Caco-2 (cell line): ENCODE measurements around the gene HRNR. TPM values are rescaled to one million over a fixed set of nuclear protein-coding genes. Genes with fewer than 3 reads are reported as not detected.
"Not testable (repeated sequence)": the region's sequence is repeated elsewhere in the genome, so short reads cannot be mapped to it uniquely, and the experiment has no call there.

ENCODE experiments used
- BruUV-seq: library from RNA; stranded (reverse); fragments of 400-500 nt; replicated peaks from 2 replicates; lab custom pipeline; 2021; lab: Mats Ljungman, UMichigan
- CTCF ChIA-PET: fragments of 300-600 bp; sonication (Branson Sonifier 250); formaldehyde crosslinking; loops from one replicate; lab custom pipeline; 2022; ENCODE audit warnings: antibody characterized with exemption; lab: Charles Lee
- POLR2A ChIA-PET: fragments of 300-600 bp; sonication (Branson Sonifier 250); formaldehyde crosslinking; loops from one replicate; lab custom pipeline; 2022; ENCODE audit warnings: antibody characterized with exemption; lab: Charles Lee
- DNase-seq, 2 experiments: peaks; one replicate each; pipeline versions ENCODE4 v3.0.0 to v3.0.0-alpha.2; 2020 to 2022
- H3K27me3 ChIP-seq: replicated peaks from 2 replicates; pipeline ENCODE4 v1.6.0; 2011; ENCODE audit warnings: low read length; ENCODE audit not compliant: control insufficient read depth, insufficient read depth
- H3K36me3 ChIP-seq: 2 replicates; pipeline ENCODE4 v1.5.1; 2011; ENCODE audit warnings: low read length; ENCODE audit not compliant: control insufficient read depth, insufficient read depth
- H3K4me1 ChIP-seq: fragments of 250-450 bp; sonication (Bioruptor Pico); 2 replicates; pipeline ENCODE4 v1.5.1; 2020; ENCODE audit warnings: mild to moderate bottlenecking
- H3K4me3 ChIP-seq: 2 replicates; pipeline ENCODE4 v1.5.1; 2011; ENCODE audit warnings: low read depth, mild to moderate bottlenecking, control low read depth, low read length
- H3K9me3 ChIP-seq: fragments of 250-450 bp; sonication (Bioruptor Pico); 2 replicates; pipeline ENCODE4 v1.5.1; 2020; ENCODE audit warnings: mild to moderate bottlenecking, moderate library complexity
- H3K27ac Mint-ChIP-seq: one replicate; pipeline ENCODE4 v1.8.0; 2022; ENCODE audit warnings: mixed read lengths; ENCODE audit not compliant: unreplicated experiment
- H3K27me3 Mint-ChIP-seq: one replicate; pipeline ENCODE4 v1.8.0; 2022; ENCODE audit warnings: mixed read lengths; ENCODE audit not compliant: insufficient read depth, unreplicated experiment
- H3K36me3 Mint-ChIP-seq: one replicate; pipeline ENCODE4 v1.8.0; 2022; ENCODE audit warnings: mild to moderate bottlenecking, mixed read lengths; ENCODE audit not compliant: insufficient read depth, unreplicated experiment
- H3K4me1 Mint-ChIP-seq: one replicate; pipeline ENCODE4 v1.8.0; 2022; ENCODE audit warnings: low read depth, mixed read lengths; ENCODE audit not compliant: unreplicated experiment
- H3K4me3 Mint-ChIP-seq: one replicate; pipeline ENCODE4 v1.8.0; 2022; ENCODE audit warnings: mild to moderate bottlenecking, moderate library complexity, mixed read lengths; ENCODE audit not compliant: unreplicated experiment
- H3K9me3 Mint-ChIP-seq: one replicate; pipeline ENCODE4 v1.8.0; 2022; ENCODE audit warnings: mixed read lengths; ENCODE audit not compliant: unreplicated experiment
- CTCF ChIP-seq, 2 experiments: fragments of 200-600 bp in 1 of 2; IDR thresholded peaks; 1 replicate in 1 of 2; 2 replicates in 1 of 2; pipeline versions ENCODE4 v1.5.1 to v1.8.0; 2011 to 2022; ENCODE audit warnings: antibody characterized with exemption in 1 of 2, control low read depth in 1 of 2, inconsistent platforms in 1 of 2, low read depth in 1 of 2, low read length in 1 of 2, mild to moderate bottlenecking in 1 of 2, moderate library complexity in 1 of 2; ENCODE audit not compliant: insufficient read depth in 1 of 2, severe bottlenecking in 1 of 2, unreplicated experiment in 1 of 2
- intact Hi-C: fragments of 100-400 bp; cut with micrococcal nuclease; formaldehyde crosslinking; loops from one replicate; pipeline ENCODE4 v1.10.0; 2022; ENCODE audit not compliant: unreplicated experiment
- total RNA-seq: library from RNA; stranded (reverse); gene quantifications from 2 replicates; pipeline ENCODE4 v1.2.3, GENCODE V29; 2022

HRNR gene
- total RNA-seq, 1 experiment from 2014 or later = not detected

- H3K4me3 Mint-ChIP-seq = no peak overlapping the region
- DNase-seq = no peak
- no peaks in the 10 kb centered on the region for H3K36me3 Mint-ChIP-seq
- POLR2A ChIA-PET = no interaction called here
- CTCF ChIA-PET = no interaction called here
- TF ChIP-seq CTCF (IDR thresholded peaks at IDR 0.05; ENCODE audit: insufficient read depth in 1 of 2, low read depth in 1 of 2, low read length in 1 of 2, severe bottlenecking in 1 of 2, unreplicated experiment in 1 of 2) = no peak
- Histone ChIP-seq H3K4me3 (no peak overlapping the region), H3K27me3 (no peaks in the 10 kb centered on the region), H3K4me1 (no peaks in the 10 kb centered on the region), H3K36me3 (no peaks in the 10 kb centered on the region), H3K9me3 (no peaks in the 10 kb centered on the region)
- H3K27ac Mint-ChIP-seq = no peak overlapping the region
- no peaks in the 10 kb centered on the region for H3K4me1 Mint-ChIP-seq
- H3K9me3 Mint-ChIP-seq = no peaks in the 10 kb centered on the region
- intact Hi-C loops = loop anchor here (5.0 kb wide), 1 partner anchor 173 kb away; no protein-coding TSS in a partner anchor
- H3K27me3 Mint-ChIP-seq = peaks cover 11% of the 10 kb centered on the region
- no TSS peak for BruUV-seq
These were observed 1.7 kb upstream of the HRNR start for GRCh38 chr1:152225678-152226077.

GRCh38 chr1:152220166-152221163 is 3.5 kb downstream of the HRNR start:
- BruUV-seq = no TSS peak
- peaks cover 15% of the 10 kb centered on the region for H3K9me3 Mint-ChIP-seq

GRCh38 chr1:152219438-152219837 is 4.6 kb downstream of the HRNR start:
- H3K36me3 Mint-ChIP-seq, BruUV-seq, H3K27me3 ChIP-seq, H3K36me3 ChIP-seq, intact Hi-C loops, CTCF ChIA-PET, H3K9me3 ChIP-seq, H3K27me3 Mint-ChIP-seq, H3K4me3 Mint-ChIP-seq, POLR2A ChIA-PET, H3K4me1 Mint-ChIP-seq, H3K4me3 ChIP-seq, H3K4me1 ChIP-seq, DNase-seq, H3K27ac Mint-ChIP-seq: not testable (repeated sequence)
- H3K9me3 Mint-ChIP-seq = peaks cover 15% of the 10 kb centered on the region

More at GRCh38 chr1:152220166-152221163, 3.5 kb downstream of the HRNR start:
- Mint-ChIP-seq H3K27ac (no peak overlapping the region), H3K27me3 (peaks cover 8% of the 10 kb centered on the region), H3K4me3 (no peak overlapping the region), H3K4me1 (no peaks in the 10 kb centered on the region), H3K36me3 (no peaks in the 10 kb centered on the region)
- H3K36me3 ChIP-seq = no peaks in the 10 kb centered on the region
- no peak for DNase-seq
- CTCF ChIA-PET = no interaction called here
- H3K27me3 ChIP-seq = no peaks in the 10 kb centered on the region
- H3K4me1 ChIP-seq = no peaks in the 10 kb centered on the region
- intact Hi-C loops = no loop called here
- POLR2A ChIA-PET = no interaction called here
- TF ChIP-seq CTCF (IDR thresholded peaks at IDR 0.05; ENCODE audit: insufficient read depth in 1 of 2, low read depth in 1 of 2, low read length in 1 of 2, severe bottlenecking in 1 of 2, unreplicated experiment in 1 of 2) = no peak
- no peaks in the 10 kb centered on the region for H3K9me3 ChIP-seq
- H3K4me3 ChIP-seq = no peak overlapping the region
